ENCODE data around the gene SQSTM1. TPM values are rescaled to one million over a fixed set of nuclear protein-coding genes. Genes with fewer than 3 reads are reported as not detected.

The SQSTM1 gene
- total and polyA plus RNA-seq, 9 of the 15 experiments (the other 6 are each of a cell fraction or from before 2014, with no cell fraction given): 5.6 to 148 (median 64.0) TPM

DNA sequence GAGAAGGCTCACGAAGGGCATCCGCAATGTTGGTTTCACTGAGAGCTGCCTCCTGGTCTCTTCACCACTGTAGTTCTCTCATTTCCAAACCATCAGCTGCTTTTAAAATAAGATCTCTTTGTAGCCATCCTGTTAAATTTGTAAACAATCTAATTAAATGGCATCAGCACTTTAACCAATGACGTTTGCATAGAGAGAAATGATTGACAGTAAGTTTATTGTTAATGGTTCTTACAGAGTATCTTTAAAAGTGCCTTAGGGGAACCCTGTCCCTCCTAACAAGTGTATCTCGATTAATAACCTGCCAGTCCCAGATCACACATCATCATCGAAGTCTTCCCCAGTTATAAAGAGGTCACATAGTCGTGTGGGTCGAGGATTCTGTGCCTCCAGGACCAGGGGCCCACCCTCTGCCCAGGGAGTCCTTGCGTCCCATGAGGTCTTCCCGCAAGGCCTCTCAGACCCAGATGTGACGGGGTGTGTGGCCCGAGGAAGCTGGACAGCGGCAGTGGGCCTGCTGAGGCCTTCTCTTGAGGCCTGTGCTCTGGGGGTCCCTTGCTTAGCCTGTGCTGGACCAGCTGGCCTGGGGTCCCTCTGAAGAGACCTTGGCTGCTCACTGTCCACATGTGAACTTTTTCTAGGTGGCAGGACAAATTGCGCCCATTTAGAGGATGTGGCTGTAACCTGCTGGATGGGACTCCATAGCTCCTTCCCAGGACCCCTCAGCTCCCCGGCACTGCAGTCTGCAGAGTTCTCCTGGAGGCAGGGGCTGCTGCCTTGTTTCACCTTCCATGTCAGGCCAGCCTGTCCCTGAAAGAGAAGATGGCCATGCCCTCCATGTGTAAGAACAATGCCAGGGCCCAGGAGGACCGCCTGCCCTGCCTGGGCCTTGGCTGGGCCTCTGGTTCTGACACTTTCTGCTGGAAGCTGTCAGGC lies 16.6 kb downstream of the SQSTM1 start (continued):
- TF ChIP-seq, protein P1, sequence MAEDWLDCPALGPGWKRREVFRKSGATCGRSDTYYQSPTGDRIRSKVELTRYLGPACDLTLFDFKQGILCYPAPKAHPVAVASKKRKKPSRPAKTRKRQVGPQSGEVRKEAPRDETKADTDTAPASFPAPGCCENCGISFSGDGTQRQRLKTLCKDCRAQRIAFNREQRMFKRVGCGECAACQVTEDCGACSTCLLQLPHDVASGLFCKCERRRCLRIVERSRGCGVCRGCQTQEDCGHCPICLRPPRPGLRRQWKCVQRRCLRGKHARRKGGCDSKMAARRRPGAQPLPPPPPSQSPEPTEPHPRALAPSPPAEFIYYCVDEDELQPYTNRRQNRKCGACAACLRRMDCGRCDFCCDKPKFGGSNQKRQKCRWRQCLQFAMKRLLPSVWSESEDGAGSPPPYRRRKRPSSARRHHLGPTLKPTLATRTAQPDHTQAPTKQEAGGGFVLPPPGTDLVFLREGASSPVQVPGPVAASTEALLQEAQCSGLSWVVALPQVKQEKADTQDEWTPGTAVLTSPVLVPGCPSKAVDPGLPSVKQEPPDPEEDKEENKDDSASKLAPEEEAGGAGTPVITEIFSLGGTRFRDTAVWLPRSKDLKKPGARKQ (CRISPR knock-in tag; IDR thresholded peaks at IDR 0.05): no peak
- TF ChIP-seq ZNF586 (CRISPR knock-in tag; conservative IDR thresholded peaks at IDR 0.05): 0 out of 2 replicates have a peak, but pooled peaks have one; percentile 29
- TF ChIP-seq, protein P2, sequence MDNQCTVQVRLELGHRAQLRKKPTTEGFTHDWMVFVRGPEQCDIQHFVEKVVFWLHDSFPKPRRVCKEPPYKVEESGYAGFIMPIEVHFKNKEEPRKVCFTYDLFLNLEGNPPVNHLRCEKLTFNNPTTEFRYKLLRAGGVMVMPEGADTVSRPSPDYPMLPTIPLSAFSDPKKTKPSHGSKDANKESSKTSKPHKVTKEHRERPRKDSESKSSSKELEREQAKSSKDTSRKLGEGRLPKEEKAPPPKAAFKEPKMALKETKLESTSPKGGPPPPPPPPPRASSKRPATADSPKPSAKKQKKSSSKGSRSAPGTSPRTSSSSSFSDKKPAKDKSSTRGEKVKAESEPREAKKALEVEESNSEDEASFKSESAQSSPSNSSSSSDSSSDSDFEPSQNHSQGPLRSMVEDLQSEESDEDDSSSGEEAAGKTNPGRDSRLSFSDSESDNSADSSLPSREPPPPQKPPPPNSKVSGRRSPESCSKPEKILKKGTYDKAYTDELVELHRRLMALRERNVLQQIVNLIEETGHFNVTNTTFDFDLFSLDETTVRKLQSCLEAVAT (IDR thresholded peaks at IDR 0.05): no peak
- TF ChIP-seq GABPB1 (CRISPR knock-in tag; IDR thresholded peaks at IDR 0.05): no peak
- TF ChIP-seq SNRNP70 (optimal IDR thresholded peaks at IDR 0.05; ENCODE audit: low read depth, low read length): no peak
- TF ChIP-seq ZC3H4 (CRISPR knock-in tag; IDR thresholded peaks at IDR 0.05; ENCODE audit: borderline replicate concordance): no peak
- no peak for TF ChIP-seq ZNF3 (CRISPR knock-in tag; IDR thresholded peaks at IDR 0.05)
- no peak for TF ChIP-seq ESRRB (CRISPR knock-in tag; IDR thresholded peaks at IDR 0.05; ENCODE audit: borderline replicate concordance)
- TF ChIP-seq DIDO1 (tag; IDR thresholded peaks at IDR 0.05; ENCODE audit: low read depth): no peak
- TF ChIP-seq RBM14 (IDR thresholded peaks at IDR 0.05; ENCODE audit: borderline replicate concordance, insufficient read depth, low read depth, low read length): no peak
- TF ChIP-seq BRCA1 (IDR thresholded peaks at IDR 0.05): no peak
- TF ChIP-seq BRCA1 (CRISPR knock-in tag; IDR thresholded peaks at IDR 0.05): no peak
- TF ChIP-seq BRF1 (IDR thresholded peaks at IDR 0.05; ENCODE audit: borderline replicate concordance, extremely low read depth, insufficient read length): no peak
- TF ChIP-seq, protein P3, sequence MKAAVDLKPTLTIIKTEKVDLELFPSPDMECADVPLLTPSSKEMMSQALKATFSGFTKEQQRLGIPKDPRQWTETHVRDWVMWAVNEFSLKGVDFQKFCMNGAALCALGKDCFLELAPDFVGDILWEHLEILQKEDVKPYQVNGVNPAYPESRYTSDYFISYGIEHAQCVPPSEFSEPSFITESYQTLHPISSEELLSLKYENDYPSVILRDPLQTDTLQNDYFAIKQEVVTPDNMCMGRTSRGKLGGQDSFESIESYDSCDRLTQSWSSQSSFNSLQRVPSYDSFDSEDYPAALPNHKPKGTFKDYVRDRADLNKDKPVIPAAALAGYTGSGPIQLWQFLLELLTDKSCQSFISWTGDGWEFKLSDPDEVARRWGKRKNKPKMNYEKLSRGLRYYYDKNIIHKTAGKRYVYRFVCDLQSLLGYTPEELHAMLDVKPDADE (conservative IDR thresholded peaks at IDR 0.05; ENCODE audit: control insufficient read depth, low read depth, low read length): no peak
- TF ChIP-seq PHB2 (IDR thresholded peaks at IDR 0.05; ENCODE audit: low read depth): no peak
- TF ChIP-seq WHSC1 (IDR thresholded peaks at IDR 0.05; ENCODE audit: low read length): no peak
- TF ChIP-seq MED1 (CRISPR knock-in tag; IDR thresholded peaks at IDR 0.05; ENCODE audit: borderline replicate concordance): no peak
- TF ChIP-seq ZBTB17 (CRISPR knock-in tag; IDR thresholded peaks at IDR 0.05): no peak
- no peak for TF ChIP-seq RCOR1 (IDR thresholded peaks at IDR 0.05; ENCODE audit: borderline replicate concordance in 1 of 2, low read depth in 2 of 2, low read length in 2 of 2)
- no peak for TF ChIP-seq FOXJ3 (CRISPR knock-in tag; IDR thresholded peaks at IDR 0.05)
- TF ChIP-seq MAFF (IDR thresholded peaks at IDR 0.05; ENCODE audit: low read length): no peak
- no peak for TF ChIP-seq TEAD2 (tag; IDR thresholded peaks at IDR 0.05)
- TF ChIP-seq NFYB (IDR thresholded peaks at IDR 0.05; ENCODE audit: extremely low read depth, insufficient read length): no peak
- TF ChIP-seq SRF (CRISPR knock-in tag; IDR thresholded peaks at IDR 0.05): no peak
- no peak for TF ChIP-seq ZNF23 (CRISPR knock-in tag; IDR thresholded peaks at IDR 0.05)

Measured in K562 (cell line).